NCI-H748 treated with DMSO at 0.1 percent for 48 hours (cell line): ENCODE measurements around the gene DPP6.

ENCODE experiments used
- DNase-seq: peaks from one replicate; lab custom pipeline; 2025; lab: John Stamatoyannopoulos, UW

Gene DPP6

GRCh38 chr7:154877031-154877430 lies 824.8 kb downstream of the DPP6 start:
- DNase-seq, result no peak

GRCh38 chr7:154879629-154880028 lies 827.4 kb downstream of the DPP6 start:
- peak; percentile 76 for DNase-seq

GRCh38 chr7:154880513-154880912 lies 828.3 kb downstream of the DPP6 start:
- no peak for DNase-seq

- no peak for DNase-seq
Measured at GRCh38 chr7:154881026-154881425, 828.8 kb downstream of the DPP6 start.

- DNase-seq, result no peak
Measured at GRCh38 chr7:154881526-154881925, 829.3 kb downstream of the DPP6 start.

GRCh38 chr7:154882931-154883474 lies 830.8 kb downstream of the DPP6 start:
- DNase-seq, result no peak

- no peak for DNase-seq
Measured at GRCh38 chr7:154884348-154884920, 832.2 kb downstream of the DPP6 start.

GRCh38 chr7:154886591-154886990 lies 834.4 kb downstream of the DPP6 start:
- no peak for DNase-seq

GRCh38 chr7:154888690-154889089 lies 836.5 kb downstream of the DPP6 start:
- DNase-seq, result no peak

- DNase-seq, result no peak
Measured at GRCh38 chr7:154892459-154892858, 840.3 kb downstream of the DPP6 start.

GRCh38 chr7:154896076-154896475 lies 843.9 kb downstream of the DPP6 start:
- no peak for DNase-seq

- no peak for DNase-seq
Measured at GRCh38 chr7:154898973-154899855, 847.0 kb downstream of the DPP6 start.

GRCh38 chr7:154899862-154900261 lies 847.7 kb downstream of the DPP6 start:
- no peak for DNase-seq

- no peak for DNase-seq
Measured at GRCh38 chr7:154902600-154903082, 850.4 kb downstream of the DPP6 start.

- DNase-seq, result no peak
Measured at GRCh38 chr7:154903083-154903731, 851.0 kb downstream of the DPP6 start.

GRCh38 chr7:154905146-154905545 lies 852.9 kb downstream of the DPP6 start:
- no peak for DNase-seq

GRCh38 chr7:154905615-154906014 lies 853.4 kb downstream of the DPP6 start:
- no peak for DNase-seq

GRCh38 chr7:154906201-154906600 lies 854.0 kb downstream of the DPP6 start:
- no peak for DNase-seq

- DNase-seq, result no peak
Measured at GRCh38 chr7:154906736-154907355, 854.6 kb downstream of the DPP6 start.

- DNase-seq, result no peak
Measured at GRCh38 chr7:154907651-154908620, 855.7 kb downstream of the DPP6 start.
